Urothelium cell line (cell line): ENCODE results near the gene ZNF474.
A peak's percentile ranks its signal among the peaks of the same experiment; 100 is the strongest.
"Not testable (repeated sequence)": the region's sequence is repeated elsewhere in the genome, so short reads cannot be mapped to it uniquely, and the experiment has no call there.

Source experiments
- DNase-seq: peaks from one replicate; pipeline ENCODE4 v3.0.0; 2011; ENCODE audit warnings: low spot score, mixed read lengths
- FAIRE-seq: peaks from 2 replicates; lab custom pipeline; 2011; peaks lifted over from hg19 to GRCh38; lab: Jason Lieb, UNC

Gene ZNF474

GRCh38 chr5:122129306-122129705 is at the start of gene ZNF474:
Gene ZNF474 (plus strand): TSS chr5:122129546. CDS start chr5:122151991, 22,445 bp downstream.
- DNase-seq (peak; percentile 68), FAIRE-seq (no peak)

GRCh38 chr5:122081541-122081940 is 47.8 kb upstream of the ZNF474 start:
- FAIRE-seq (no peak), DNase-seq (no peak)

GRCh38 chr5:122083535-122083934 is 45.8 kb upstream of the ZNF474 start:
- FAIRE-seq: no peak

GRCh38 chr5:122085041-122085440 is 44.3 kb upstream of the ZNF474 start:
- FAIRE-seq (no peak), DNase-seq (no peak)

More at GRCh38 chr5:122083535-122083934, 45.8 kb upstream of the ZNF474 start:
- DNase-seq: no peak

GRCh38 chr5:122089096-122090013 is 40.0 kb upstream of the ZNF474 start:
- FAIRE-seq (no peak), DNase-seq (no peak)

- FAIRE-seq (no peak), DNase-seq (peak; percentile 22)
These were observed 37.3 kb upstream of the ZNF474 start for GRCh38 chr5:122091936-122092600.

- no peak for DNase-seq
- FAIRE-seq: no peak
These were observed 35.7 kb upstream of the ZNF474 start for GRCh38 chr5:122093415-122094180.

GRCh38 chr5:122094251-122094650 is 35.1 kb upstream of the ZNF474 start:
- DNase-seq, FAIRE-seq: not testable (repeated sequence)

GRCh38 chr5:122095158-122095557 is 34.2 kb upstream of the ZNF474 start:
- DNase-seq: no peak
- no peak for FAIRE-seq

- no peak for DNase-seq
- FAIRE-seq: no peak
These were observed 32.0 kb upstream of the ZNF474 start for GRCh38 chr5:122097391-122097790.

- FAIRE-seq: no peak
- DNase-seq: peak; percentile 52
These were observed 30.1 kb upstream of the ZNF474 start for GRCh38 chr5:122099060-122099790.

GRCh38 chr5:122101636-122102285 is 27.6 kb upstream of the ZNF474 start:
- FAIRE-seq (peak; percentile 52), DNase-seq (no peak)

GRCh38 chr5:122102825-122103224 is 26.5 kb upstream of the ZNF474 start:
- DNase-seq (no peak), FAIRE-seq (no peak)

GRCh38 chr5:122105909-122106308 is 23.4 kb upstream of the ZNF474 start:
- FAIRE-seq: no peak
- no peak for DNase-seq

- FAIRE-seq: no peak
- DNase-seq: no peak
These were observed 22.3 kb upstream of the ZNF474 start for GRCh38 chr5:122107016-122107415.

GRCh38 chr5:122110987-122111386 is 18.4 kb upstream of the ZNF474 start:
- FAIRE-seq: no peak
- no peak for DNase-seq

GRCh38 chr5:122111460-122111859 is 17.9 kb upstream of the ZNF474 start:
- FAIRE-seq (no peak), DNase-seq (no peak)

GRCh38 chr5:122112063-122112462 is 17.3 kb upstream of the ZNF474 start:
- FAIRE-seq (no peak), DNase-seq (no peak)

- FAIRE-seq (no peak), DNase-seq (no peak)
These were observed 16.4 kb upstream of the ZNF474 start for GRCh38 chr5:122112733-122113558.
